Epithelial cell of alveolus of lung (primary cell): ENCODE measurements around the gene THEM4. TPM values are rescaled to one million over a fixed set of nuclear protein-coding genes. Genes with fewer than 3 reads are reported as not detected.

Experiments
- total RNA-seq: library from RNA; depleted of rRNA; stranded (reverse); fragments of >200 nt; gene quantifications from 2 replicates; pipeline ENCODE4 v1.2.1, GENCODE V29; 2015

Gene THEM4
- 9.9 and 13.7 TPM in 2 replicates for total RNA-seq

GRCh38 chr1:151909167-151910149, at the start of gene THEM4:
TSS of gene THEM4 (minus strand) at chr1:151909511. CDS start at chr1:151909458, 53 bp downstream.

GRCh38 chr1:151853411-151853943, 55.8 kb downstream of the THEM4 start, which contains the start of gene THEM5:
TSS of gene THEM5 (minus strand) at chr1:151853712. CDS start at chr1:151853565, 147 bp downstream.

GRCh38 chr1:151839457-151840403, 69.6 kb downstream of the THEM4 start, which contains the start of gene C2CD4D:
TSS of gene C2CD4D (minus strand) at chr1:151839820. CDS start at chr1:151838989, 831 bp downstream.

GRCh38 chr1:151831605-151832004, 77.7 kb downstream of the THEM4 start, which contains the start of gene RORC:
TSS of gene RORC (minus strand) at chr1:151831802. CDS start at chr1:151831764, 38 bp downstream.

Other genes with a start within 250 kb of the THEM4 start
- not detected in 2 replicates for gene CELF3, start 192.7 kb downstream of the THEM4 start, total RNA-seq
- not detected in 2 replicates for gene RIIAD1, start 188.0 kb downstream of the THEM4 start, total RNA-seq
- gene MRPL9, start 146.0 kb downstream of the THEM4 start, total RNA-seq = 72.8 and 92.9 TPM in 2 replicates
- gene TDRKH, start 119.0 kb downstream of the THEM4 start, total RNA-seq = 1.1 and 4.1 TPM in 2 replicates
- gene LINGO4, start 104.1 kb downstream of the THEM4 start, total RNA-seq = not detected in 2 replicates
- gene RORC, start 77.7 kb downstream of the THEM4 start, total RNA-seq = not detected in 2 replicates
- not detected in 2 replicates for gene C2CD4D, start 69.7 kb downstream of the THEM4 start, total RNA-seq
- not detected in 2 replicates for gene THEM5, start 55.8 kb downstream of the THEM4 start, total RNA-seq
- gene S100A10, start 84.3 kb upstream of the THEM4 start, total RNA-seq = 75.2 and 168 TPM in 2 replicates
- gene S100A11, start 127.5 kb upstream of the THEM4 start, total RNA-seq = 164 and 641 TPM in 2 replicates
- gene TCHHL1, start 179.6 kb upstream of the THEM4 start, total RNA-seq = not detected in 2 replicates
- gene TCHH, start 205.9 kb upstream of the THEM4 start, total RNA-seq = under 0.01 TPM in 1 of 2 replicates, not detected in the other
- gene RPTN, start 249.7 kb upstream of the THEM4 start, total RNA-seq = not detected in 2 replicates